GM19035 (cell line): ENCODE results near the gene PTPN2.

Experiments used
- ATAC-seq: cut with Tn5 transposase; IDR thresholded peaks from one replicate; pipeline ENCODE4 v1.9.1; 2021; ENCODE audit not compliant: unreplicated experiment

PTPN2 gene

GRCh38 chr18:12750076-12750714, 133.8 kb downstream of the PTPN2 start:
- ATAC-seq, result no peak

GRCh38 chr18:12749121-12749520, 134.9 kb downstream of the PTPN2 start:
- ATAC-seq, result no peak

DNA sequence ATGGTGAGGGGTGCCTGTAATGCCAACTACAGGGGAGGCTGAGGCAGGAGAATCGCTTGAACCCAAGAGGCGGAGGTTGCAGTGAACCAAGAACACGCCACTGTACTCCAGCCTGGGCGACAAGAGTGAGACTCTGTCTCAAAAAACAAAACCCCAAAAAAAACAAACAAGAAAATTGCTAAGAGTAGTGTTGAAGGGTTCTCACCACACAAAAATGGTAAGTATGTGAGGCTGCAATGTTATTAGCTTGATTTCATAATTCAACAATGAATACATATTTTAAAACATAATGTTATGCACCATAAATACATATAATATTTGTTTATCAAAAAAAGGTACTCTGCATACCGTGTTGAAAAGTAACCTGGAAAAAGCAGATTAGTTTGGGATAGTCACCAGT, 135.4 kb downstream of the PTPN2 start:
- no peak for ATAC-seq

DNA sequence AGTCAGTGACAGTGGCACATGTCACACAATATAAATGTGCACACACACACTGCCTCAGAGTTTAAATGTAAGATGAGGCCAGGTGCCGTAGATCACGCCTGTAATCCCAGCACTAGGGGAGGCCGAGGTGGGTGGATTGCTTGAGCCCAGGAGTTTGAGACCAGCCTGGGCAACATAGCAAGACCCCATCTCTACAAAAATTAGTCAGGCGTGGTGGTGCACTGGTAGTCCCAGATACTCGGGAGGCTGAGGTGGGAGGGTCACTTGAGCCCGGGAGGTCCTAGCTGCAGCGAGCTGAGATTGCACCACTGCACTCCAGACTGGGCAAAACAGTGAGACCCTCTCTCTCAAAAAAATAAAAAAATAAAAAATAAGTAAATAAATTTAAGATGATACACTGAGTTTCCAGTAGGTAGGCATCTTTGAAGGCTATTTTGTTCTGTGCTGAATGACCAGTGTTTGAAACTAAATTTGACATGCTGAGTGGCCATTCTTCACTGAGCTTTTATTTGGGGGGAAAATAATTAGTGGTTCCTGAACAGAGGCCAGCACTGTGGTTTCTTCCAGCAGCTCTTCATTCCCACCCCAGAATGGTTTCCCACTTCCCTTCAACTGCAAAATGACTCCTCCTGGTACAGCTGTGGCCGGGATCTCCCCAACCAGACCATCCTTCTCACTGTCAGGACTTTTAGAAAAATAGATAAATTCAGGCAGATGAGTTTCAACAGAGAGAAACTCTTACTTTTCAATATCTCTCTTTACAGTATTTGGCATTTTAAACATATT, 136.3 kb downstream of the PTPN2 start:
- ATAC-seq, result no peak

- ATAC-seq, result no peak
Observed at GRCh38 chr18:12745095-12745795, 138.8 kb downstream of the PTPN2 start.

DNA sequence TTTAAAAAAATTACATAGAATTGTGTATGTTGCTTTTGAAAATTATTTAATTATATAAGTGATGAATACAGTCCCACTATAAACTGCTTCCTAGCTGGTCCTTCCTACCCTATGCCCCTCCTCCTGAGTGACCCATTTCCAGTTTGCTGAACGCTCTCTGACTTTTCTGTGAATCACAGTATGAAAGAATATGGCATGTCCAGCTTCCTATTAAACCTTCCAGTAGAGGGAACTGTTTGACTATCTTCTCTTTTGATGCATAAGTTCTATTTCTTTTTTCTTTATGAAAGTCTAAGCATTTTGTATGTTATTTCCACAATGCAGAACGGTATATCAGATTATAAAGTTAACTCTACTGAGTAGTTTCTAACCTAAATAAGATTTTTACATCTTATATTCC, 139.9 kb downstream of the PTPN2 start:
- no peak for ATAC-seq

GRCh38 chr18:12742453-12742852, 141.6 kb downstream of the PTPN2 start:
- ATAC-seq, result no peak
